ENCODE results near the gene DNTT. TPM values are rescaled to one million over a fixed set of nuclear protein-coding genes. Genes with fewer than 3 reads are reported as not detected.

The DNTT gene
- not detected in 2 replicates for total RNA-seq

DNA sequence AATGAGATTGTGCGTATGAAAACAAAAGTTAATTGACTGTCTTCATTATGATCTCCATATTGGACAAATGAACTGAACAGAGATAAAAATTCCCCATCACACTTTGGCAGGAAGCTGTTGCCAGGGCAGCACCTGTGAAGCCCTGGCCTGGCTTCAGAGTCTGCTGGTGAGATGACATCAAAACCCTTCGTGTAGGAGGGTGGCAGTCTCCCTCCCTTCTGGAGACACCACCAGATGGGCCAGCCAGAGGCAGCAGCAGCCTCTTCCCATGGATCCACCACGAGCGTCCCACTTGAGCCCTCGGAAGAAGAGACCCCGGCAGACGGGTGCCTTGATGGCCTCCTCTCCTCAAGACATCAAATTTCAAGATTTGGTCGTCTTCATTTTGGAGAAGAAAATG is at the start of gene DNTT:
Gene DNTT (plus strand): TSS at position 205 of the 400 bp plus-strand sequence. CDS start 64 bp downstream, at position 269.

DNA sequence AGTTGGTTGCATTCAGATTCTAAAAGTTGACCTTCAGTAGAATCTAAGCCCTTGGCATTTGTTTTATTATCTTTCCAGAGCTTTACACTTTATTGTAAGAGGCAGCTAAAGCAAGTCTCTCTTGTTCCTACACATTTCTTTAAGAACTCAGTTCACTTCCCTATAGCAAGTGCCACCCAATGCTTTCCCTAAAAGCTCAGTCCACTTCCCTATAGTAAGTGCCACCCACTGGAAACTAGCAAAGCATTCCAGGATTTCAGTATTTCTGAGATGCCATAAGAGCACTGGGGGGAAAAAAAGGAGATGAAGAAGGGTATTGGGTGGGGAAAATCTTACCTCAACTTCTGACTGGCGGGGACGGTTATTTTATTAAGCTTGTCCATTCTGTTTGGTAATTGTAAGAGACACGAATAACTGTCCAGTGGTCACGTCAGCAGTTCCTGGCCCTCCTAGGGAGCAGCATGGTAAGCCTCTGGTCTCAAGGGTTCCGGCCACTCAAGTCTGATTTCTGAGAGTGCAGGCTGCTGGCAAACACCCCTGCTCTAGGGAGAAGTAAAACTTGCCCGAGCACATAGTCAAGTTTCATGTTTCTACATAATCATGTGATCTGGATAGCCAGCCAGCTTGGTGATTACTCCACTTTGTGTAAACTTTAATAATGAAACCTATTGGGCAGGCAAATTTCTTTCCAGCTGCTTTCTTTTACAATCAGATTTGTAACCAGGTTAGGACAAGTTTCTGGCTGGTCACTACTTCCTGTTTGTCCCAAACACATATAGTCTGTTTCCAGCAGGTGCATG is 33.0 kb upstream of the DNTT start, which contains the start of gene BLNK:
Gene BLNK (minus strand): TSS at position 554 of the 800 bp plus-strand sequence. CDS start 171 bp downstream, at position 383.

DNA sequence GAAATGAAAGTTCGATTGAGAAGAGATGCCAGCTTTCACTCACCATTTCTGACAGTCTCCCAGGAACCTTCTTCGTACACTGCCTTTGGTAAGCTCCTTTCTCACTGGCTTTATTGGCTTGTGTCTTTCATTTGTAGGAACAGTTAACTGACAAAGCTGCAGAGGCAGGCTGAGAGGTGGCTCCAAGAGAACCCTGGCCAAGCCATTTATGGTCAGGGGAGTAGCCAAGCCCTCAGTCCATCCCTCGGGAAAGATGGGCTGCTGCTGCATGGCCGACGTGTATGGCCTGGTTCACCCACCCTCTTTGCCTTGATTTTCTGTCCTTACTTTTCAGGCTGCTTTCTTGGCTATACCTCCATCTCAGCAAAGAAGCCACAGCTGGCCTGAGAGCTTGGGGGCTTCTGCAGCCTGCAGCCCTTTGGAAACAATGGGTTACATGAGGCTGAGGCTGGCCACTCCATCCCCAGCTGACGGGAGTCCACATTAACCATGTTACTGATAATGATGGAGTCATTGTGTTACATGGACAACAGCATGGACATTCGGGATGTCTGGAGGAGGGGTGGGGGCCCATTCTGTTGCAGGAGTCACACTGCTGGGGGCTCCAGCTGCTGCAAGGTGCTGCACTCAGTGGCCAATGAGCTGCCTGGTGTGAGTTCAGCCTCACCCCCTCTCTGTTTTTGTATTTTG is 54.8 kb downstream of the DNTT start, which contains the start of gene OPALIN:
Gene OPALIN (minus strand): TSS at position 152 of the 690 bp plus-strand sequence. CDS start 106 bp downstream, at position 46.

Other genes starting within 250 kb of the DNTT start
- gene ZNF518A, start 174.1 kb upstream of the DNTT start, total RNA-seq, result 10.1 and 12.0 TPM in 2 replicates
- gene BLNK, start 32.9 kb upstream of the DNTT start, total RNA-seq, result not detected in 2 replicates
- not detected in 2 replicates for gene OPALIN, start 54.6 kb downstream of the DNTT start, total RNA-seq
- 0.09 TPM in 2 replicates for gene TLL2, start 209.5 kb downstream of the DNTT start, total RNA-seq

All from endothelial cell of coronary artery (primary cell).